Ramos (cell line): Measurements from ENCODE around the gene MRPL41.
"Not testable (repeated sequence)": the region's sequence is repeated elsewhere in the genome, so short reads cannot be mapped to it uniquely, and the experiment has no call there.

Experiments
- in situ Hi-C: fragments of 300-500 bp; cut with MboI; formaldehyde crosslinking; loops from one replicate; pipeline ENCODE4 v1.14.3; 2022; ENCODE audit warnings: low sequenced_read_pairs; ENCODE audit not compliant: unreplicated experiment

MRPL41 gene

GRCh38 chr9:137547687-137548543, 3.8 kb upstream of the MRPL41 start:
- in situ Hi-C loops = no loop called here

DNA sequence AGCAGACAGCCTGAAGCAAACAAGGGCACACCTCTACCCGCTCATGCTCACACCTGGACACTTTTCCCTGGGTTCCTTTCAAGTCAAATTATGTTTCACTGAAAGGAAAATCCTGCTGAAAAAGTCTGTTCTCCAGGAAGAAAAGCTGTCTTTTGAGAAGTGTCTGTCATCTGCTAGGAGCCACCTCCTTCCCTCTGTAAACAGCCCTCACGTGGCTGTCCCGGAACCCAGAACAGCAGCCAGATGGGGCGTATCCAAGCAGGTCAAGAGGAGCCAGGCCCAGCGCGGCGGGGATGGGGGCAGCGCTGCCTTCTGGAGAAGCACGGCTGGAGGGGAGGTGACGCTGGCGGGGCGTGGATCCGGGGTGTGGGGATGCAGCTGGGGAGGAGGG, 1.5 kb upstream of the MRPL41 start, which contains the start of gene PNPLA7:
Gene PNPLA7 (minus strand): TSS at position 172 of the 391 bp plus-strand sequence. CDS start 205 bp downstream, outside the sequence.
- in situ Hi-C loops = no loop called here

GRCh38 chr9:137550958-137551263, 768 bp upstream of the MRPL41 start:
- in situ Hi-C loops = not testable (repeated sequence)

DNA sequence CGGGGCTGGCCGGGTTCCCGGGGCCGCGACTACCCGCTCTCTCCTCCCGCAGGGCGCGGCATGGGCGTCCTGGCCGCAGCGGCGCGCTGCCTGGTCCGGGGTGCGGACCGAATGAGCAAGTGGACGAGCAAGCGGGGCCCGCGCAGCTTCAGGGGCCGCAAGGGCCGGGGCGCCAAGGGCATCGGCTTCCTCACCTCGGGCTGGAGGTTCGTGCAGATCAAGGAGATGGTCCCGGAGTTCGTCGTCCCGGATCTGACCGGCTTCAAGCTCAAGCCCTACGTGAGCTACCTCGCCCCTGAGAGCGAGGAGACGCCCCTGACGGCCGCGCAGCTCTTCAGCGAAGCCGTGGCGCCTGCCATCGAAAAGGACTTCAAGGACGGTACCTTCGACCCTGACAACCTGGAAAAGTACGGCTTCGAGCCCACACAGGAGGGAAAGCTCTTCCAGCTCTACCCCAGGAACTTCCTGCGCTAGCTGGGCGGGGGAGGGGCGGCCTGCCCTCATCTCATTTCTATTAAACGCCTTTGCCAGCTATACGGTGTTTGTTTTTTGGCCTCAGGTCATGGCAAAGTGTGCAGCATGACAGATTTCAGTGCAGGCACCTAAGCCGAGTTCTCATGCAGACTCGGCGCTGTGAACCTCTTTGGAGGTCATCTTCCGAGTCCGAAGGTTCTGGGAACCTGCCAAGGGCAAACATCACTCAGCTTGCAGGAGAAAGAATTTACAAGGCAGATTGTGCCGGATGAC, 516 bp downstream of the MRPL41 start:
- in situ Hi-C loops = no loop called here

- in situ Hi-C loops = not testable (repeated sequence)
Observed at GRCh38 chr9:137553654-137554053, 2.0 kb downstream of the MRPL41 start.

DNA sequence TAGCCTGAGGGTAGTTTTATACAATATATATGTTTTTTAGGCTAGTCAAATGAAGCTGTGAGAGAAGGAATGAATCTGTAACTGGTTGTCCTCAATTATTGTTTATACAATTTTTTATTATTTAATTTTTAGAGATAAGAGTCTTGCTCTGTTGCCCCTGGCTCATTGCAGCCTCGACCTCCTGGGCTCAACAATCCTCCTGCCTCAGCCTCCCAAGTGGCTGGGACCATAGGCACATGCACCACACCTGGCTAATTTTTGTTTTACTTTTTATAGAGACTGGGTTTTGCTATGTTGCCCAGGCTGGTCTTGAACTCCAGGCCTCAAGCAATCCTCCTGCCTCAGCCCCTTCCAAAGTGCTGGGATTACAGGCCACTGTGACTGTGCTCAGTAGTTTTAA, 2.7 kb downstream of the MRPL41 start:
- in situ Hi-C loops = no loop called here

DNA sequence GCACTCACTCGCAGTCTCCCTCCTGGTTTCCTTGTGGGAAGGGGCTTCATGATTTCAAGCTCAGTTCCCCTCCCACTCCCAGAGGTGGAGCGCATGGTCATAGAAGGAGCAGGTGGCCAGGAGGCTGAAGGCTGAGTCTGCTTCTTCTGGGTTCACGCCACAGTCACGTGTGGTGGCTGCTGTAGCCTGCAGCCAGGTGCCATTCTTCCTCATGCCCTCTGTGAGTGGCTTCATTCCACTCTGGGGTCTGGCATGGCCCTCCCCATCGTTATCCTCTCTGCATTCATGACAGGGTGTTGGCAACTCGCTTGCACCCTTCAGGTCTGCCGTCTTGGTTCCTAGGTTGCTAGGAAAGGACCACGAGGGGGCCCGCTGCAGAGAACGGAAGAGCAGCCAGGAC, 3.5 kb downstream of the MRPL41 start:
- in situ Hi-C loops = no loop called here

GRCh38 chr9:137556069-137556838, 4.6 kb downstream of the MRPL41 start:
- in situ Hi-C loops = no loop called here

DNA sequence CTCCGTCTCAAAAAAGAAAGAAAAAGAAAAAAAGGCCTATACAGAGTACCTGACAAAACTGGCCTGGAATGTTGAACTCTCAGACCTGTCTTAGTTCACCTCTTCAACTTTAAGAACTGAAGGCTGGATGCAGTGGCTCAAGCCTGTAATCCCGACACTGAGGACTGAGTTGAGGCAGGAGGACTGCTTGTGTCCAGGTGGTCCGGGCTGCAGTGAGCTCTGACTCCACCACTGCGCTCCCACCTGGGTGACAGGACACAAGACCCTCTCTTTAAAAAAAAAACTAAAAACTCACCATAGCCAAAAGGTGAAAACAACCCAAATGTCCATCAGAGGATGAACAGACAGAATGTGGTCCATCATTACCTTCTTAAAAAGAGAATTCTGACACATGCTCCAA, 6.4 kb downstream of the MRPL41 start:
- in situ Hi-C loops = no loop called here

DNA sequence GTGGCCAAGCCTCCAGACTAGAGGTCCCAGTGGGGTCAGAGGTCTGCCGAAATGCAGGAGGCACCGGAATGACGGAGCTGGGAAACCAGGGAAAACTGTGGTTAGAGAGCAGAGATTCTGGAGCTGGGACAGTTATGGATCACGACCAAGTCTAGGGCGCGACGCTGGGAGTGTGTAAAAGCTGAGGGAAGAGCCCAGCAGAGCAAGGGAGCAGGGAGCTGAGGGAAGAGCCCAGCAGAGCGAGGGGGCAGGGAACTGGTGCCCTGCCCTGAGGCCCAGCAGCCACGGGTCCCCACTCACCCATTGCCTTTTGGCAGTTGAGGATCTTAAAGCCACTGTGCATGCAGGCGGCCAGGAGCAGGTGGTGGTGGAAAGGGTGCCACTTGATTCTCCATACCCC, 12.5 kb downstream of the MRPL41 start:
- in situ Hi-C loops = no loop called here

- in situ Hi-C loops = no loop called here
Observed at GRCh38 chr9:137564817-137565411, 13.2 kb downstream of the MRPL41 start.

DNA sequence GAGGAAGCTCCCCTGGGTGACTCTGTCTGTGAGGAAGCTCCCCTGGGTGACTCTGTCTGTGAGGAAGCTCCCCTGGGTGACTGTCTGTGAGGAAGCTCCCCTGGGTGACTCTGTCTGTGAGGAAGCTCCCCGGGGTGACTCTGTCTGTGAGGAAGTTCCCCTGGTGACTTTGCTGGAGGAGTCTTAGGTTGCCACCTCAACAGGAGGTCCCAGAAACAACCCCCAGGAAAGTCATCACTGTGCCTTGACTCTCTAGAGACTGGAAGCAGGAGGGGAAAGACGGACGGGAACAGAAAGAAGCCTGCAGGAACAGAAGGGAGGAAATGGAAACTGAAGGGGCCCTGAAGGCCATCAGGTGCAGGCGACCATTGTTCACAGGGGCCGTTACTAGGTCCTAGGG, 16.8 kb downstream of the MRPL41 start:
- in situ Hi-C loops = not testable (repeated sequence)

- in situ Hi-C loops = no loop called here
Observed at GRCh38 chr9:137569609-137570203, 18.0 kb downstream of the MRPL41 start.

DNA sequence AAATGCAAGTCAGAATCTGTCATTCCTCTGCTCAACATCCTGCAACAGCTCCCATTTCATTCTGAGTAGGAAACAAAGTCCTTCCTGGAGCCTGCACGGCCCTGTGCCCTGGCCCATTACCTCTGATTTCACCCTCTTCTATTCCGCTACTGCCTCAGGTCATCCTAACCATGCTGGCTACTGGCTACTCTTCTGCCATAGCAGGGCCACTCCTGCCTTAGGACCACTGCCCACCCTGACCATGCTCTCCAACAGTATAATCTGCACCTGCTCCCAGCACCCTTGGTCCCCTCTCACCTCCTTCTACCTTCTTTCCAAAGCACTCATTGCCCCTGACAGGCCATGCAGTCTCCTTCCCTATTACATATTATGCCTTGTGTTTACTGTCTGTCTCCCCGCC, 18.9 kb downstream of the MRPL41 start:
- in situ Hi-C loops = no loop called here

- in situ Hi-C loops = no loop called here
Observed at GRCh38 chr9:137574192-137574591, 22.5 kb downstream of the MRPL41 start.

DNA sequence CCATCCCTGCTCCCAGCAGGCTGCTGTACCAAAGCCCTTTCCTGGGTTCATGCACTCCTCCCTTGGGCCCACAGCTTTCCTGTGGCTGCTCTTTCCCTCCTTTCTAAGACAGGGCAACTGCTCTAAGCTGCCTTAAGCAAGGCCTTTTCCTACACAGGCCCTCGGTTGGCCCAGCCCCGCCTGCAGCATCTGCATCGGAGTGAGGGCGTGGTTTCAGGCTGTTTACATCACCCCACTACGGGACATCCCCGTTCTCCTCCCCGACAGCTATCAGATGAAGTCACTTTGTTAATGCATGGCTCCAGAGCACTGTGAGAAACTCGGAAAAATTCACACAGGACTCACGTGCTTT, 23.7 kb downstream of the MRPL41 start:
- in situ Hi-C loops = no loop called here

GRCh38 chr9:137575716-137576411, 24.2 kb downstream of the MRPL41 start:
- in situ Hi-C loops = no loop called here

GRCh38 chr9:137578518-137579258, 27.0 kb downstream of the MRPL41 start, which contains the start of gene DPH7:
Gene DPH7 (minus strand): TSS chr9:137578925. CDS start chr9:137578777, 148 bp downstream.
- in situ Hi-C loops = no loop called here

- in situ Hi-C loops = no loop called here
Observed at GRCh38 chr9:137579259-137579604, 27.6 kb downstream of the MRPL41 start.
